HFFc6 (cell line): Measurements from ENCODE around the gene PADI2. TPM values are rescaled to one million over a fixed set of nuclear protein-coding genes. Genes with fewer than 3 reads are reported as not detected.

Experiments
- DNase-seq: peaks from one replicate; pipeline ENCODE4 v3.0.0-alpha.2; 2018
- H3K27ac Mint-ChIP-seq: 2 replicates; pipeline ENCODE4 v1.8.0; 2020; ENCODE audit warnings: mild to moderate bottlenecking, mixed read lengths
- H3K27me3 Mint-ChIP-seq: 2 replicates; pipeline ENCODE4 v1.8.0; 2021; ENCODE audit warnings: mild to moderate bottlenecking, moderate library complexity, mixed read lengths; ENCODE audit not compliant: insufficient read depth
- H3K36me3 Mint-ChIP-seq: 2 replicates; pipeline ENCODE4 v1.8.0; 2021; ENCODE audit warnings: low read depth, mixed read lengths
- H3K4me1 Mint-ChIP-seq: 2 replicates; pipeline ENCODE4 v1.8.0; 2020; ENCODE audit warnings: low read depth, mixed read lengths
- H3K4me3 Mint-ChIP-seq: 2 replicates; pipeline ENCODE4 v1.8.0; 2020; ENCODE audit warnings: mild to moderate bottlenecking, moderate library complexity, mixed read lengths
- H3K9me3 Mint-ChIP-seq: 2 replicates; pipeline ENCODE4 v1.8.0; 2020; ENCODE audit warnings: mild to moderate bottlenecking, mixed read lengths
- CTCF ChIP-seq: fragments of 200-600 bp; sonication (generic); IDR thresholded peaks from 2 replicates; pipeline ENCODE4 v1.5.0; 2021; ENCODE audit warnings: antibody characterized with exemption, mild to moderate bottlenecking
- total RNA-seq, 6 experiments: library from RNA; stranded (reverse); fragmentation: NEBNext Ultra II Directional; extraction: Animal tissue kit (Norgen Biotek cat#: 25700); gene quantifications; 2 replicates in 1 of 6; 3 replicates in 5 of 6; pipeline ENCODE4 v1.2.3, GENCODE V29; 2021

The PADI2 gene
- total RNA-seq, 6 experiments from 2014 or later = 0.05 to 0.33 (median 0.13) TPM; not detected in 2

GRCh38 chr1:17163789-17164666, 44.8 kb upstream of the PADI2 start:
- TF ChIP-seq CTCF = no peak
- DNase-seq = no peak
- H3K4me3 Mint-ChIP-seq = no peak overlapping the region
- no peaks in the 10 kb centered on the region for H3K36me3 Mint-ChIP-seq
- no peaks in the 10 kb centered on the region for H3K9me3 Mint-ChIP-seq
- H3K27me3 Mint-ChIP-seq = no peaks in the 10 kb centered on the region; the same call in 1 of the 2 replicates
- H3K4me1 Mint-ChIP-seq = peaks cover 33% of the 10 kb centered on the region
- no peak overlapping the region for H3K27ac Mint-ChIP-seq

GRCh38 chr1:17163371-17163770, 44.1 kb upstream of the PADI2 start:
- Mint-ChIP-seq H3K4me3 (no peak overlapping the region), H3K27ac (no peak overlapping the region), H3K36me3 (no peaks in the 10 kb centered on the region), H3K27me3 (no peaks in the 10 kb centered on the region; the same call in 1 of the 2 replicates), H3K9me3 (no peaks in the 10 kb centered on the region; the same call in 1 of the 2 replicates), H3K4me1 (peaks cover 33% of the 10 kb centered on the region)
- no peak for DNase-seq
- TF ChIP-seq CTCF = no peak

GRCh38 chr1:17162941-17163340, 43.7 kb upstream of the PADI2 start:
- DNase-seq = no peak
- Mint-ChIP-seq H3K4me3 (no peak overlapping the region), H3K9me3 (no peaks in the 10 kb centered on the region; the same call in 1 of the 2 replicates), H3K27me3 (no peaks in the 10 kb centered on the region; the same call in 1 of the 2 replicates), H3K4me1 (peaks cover 30% of the 10 kb centered on the region), H3K27ac (no peak overlapping the region), H3K36me3 (no peaks in the 10 kb centered on the region)
- no peak for TF ChIP-seq CTCF

GRCh38 chr1:17161926-17162800, 42.9 kb upstream of the PADI2 start:
- no peaks in the 10 kb centered on the region; the same call in 1 of the 2 replicates for H3K27me3 Mint-ChIP-seq
- H3K4me1 Mint-ChIP-seq = peaks cover 22% of the 10 kb centered on the region
- no peak for DNase-seq
- peaks cover 6% of the 10 kb centered on the region; the same call in 1 of the 2 replicates for H3K9me3 Mint-ChIP-seq
- H3K36me3 Mint-ChIP-seq = no peaks in the 10 kb centered on the region
- H3K27ac Mint-ChIP-seq = no peak overlapping the region
- TF ChIP-seq CTCF = no peak
- no peak overlapping the region for H3K4me3 Mint-ChIP-seq

- DNase-seq = no peak
- H3K4me3 Mint-ChIP-seq = no peak overlapping the region; the same call in 1 of the 2 replicates
- no peak for TF ChIP-seq CTCF
- peak overlapping the region; percentile 53; the same call in 1 of the 2 replicates for H3K27ac Mint-ChIP-seq
- peaks cover 6% of the 10 kb centered on the region for H3K36me3 Mint-ChIP-seq
- no peaks in the 10 kb centered on the region; the same call in 1 of the 2 replicates for H3K27me3 Mint-ChIP-seq
- peaks cover 12% of the 10 kb centered on the region for H3K9me3 Mint-ChIP-seq
- H3K4me1 Mint-ChIP-seq = peaks cover 19% of the 10 kb centered on the region
Measured at GRCh38 chr1:17161137-17161740, 42.0 kb upstream of the PADI2 start.
